Fibroblast of lung (primary cell): Measurements from ENCODE around the gene RPS6KA2. TPM values are rescaled to one million over a fixed set of nuclear protein-coding genes. Genes with fewer than 3 reads are reported as not detected.

Source experiments
- DNase-seq, 2 donors: peaks; one replicate each; pipeline versions ENCODE4 v3.0.0 to v3.0.0-alpha.2; 2010; ENCODE audit warnings: low read depth in 2 of 2
- H2AFZ ChIP-seq: 2 replicates; pipeline ENCODE4 v1.5.1; 2012; ENCODE audit warnings: low read length, control low read depth, inconsistent platforms
- H3K27ac ChIP-seq: 2 replicates; pipeline ENCODE4 v1.5.1; 2011; ENCODE audit warnings: low read length, control low read depth; ENCODE audit not compliant: insufficient read depth
- H3K27me3 ChIP-seq: 2 replicates; pipeline ENCODE4 v1.5.1; 2011; ENCODE audit warnings: mild to moderate bottlenecking, low read length; ENCODE audit not compliant: control insufficient read depth, insufficient read depth
- H3K36me3 ChIP-seq: 2 replicates; pipeline ENCODE4 v1.5.1; 2011; ENCODE audit warnings: low read length; ENCODE audit not compliant: control insufficient read depth, insufficient read depth
- H3K4me1 ChIP-seq: 2 replicates; pipeline ENCODE4 v1.5.1; 2011; ENCODE audit warnings: low read length; ENCODE audit not compliant: control insufficient read depth, insufficient read depth; ENCODE audit errors: extremely low read depth
- H3K4me2 ChIP-seq: 2 replicates; pipeline ENCODE4 v1.5.1; 2011; ENCODE audit warnings: low read length, control low read depth; ENCODE audit not compliant: insufficient read depth; ENCODE audit errors: extremely low read depth
- H3K4me3 ChIP-seq, 4 experiments: fragments of 200-600 bp in 1 of 4; sonication (generic) in 1 of 4; replicated peaks in 1 of 4; 2 replicates each; pipeline ENCODE4 v1.5.1; 2011 to 2016; ENCODE audit warnings: low read length in 4 of 4, low read depth in 3 of 4, mild to moderate bottlenecking in 3 of 4, control low read depth in 2 of 4, inconsistent platforms in 1 of 4, mixed read lengths in 1 of 4; ENCODE audit not compliant: insufficient read depth in 1 of 4; ENCODE audit errors: control extremely low read depth in 1 of 4
- H3K79me2 ChIP-seq: 2 replicates; pipeline ENCODE4 v1.5.1; 2012; ENCODE audit warnings: mild to moderate bottlenecking, low read length, inconsistent platforms; ENCODE audit not compliant: control insufficient read depth, insufficient read depth
- H3K9ac ChIP-seq: 2 replicates; pipeline ENCODE4 v1.5.1; 2011; ENCODE audit warnings: mild to moderate bottlenecking, low read length, control low read depth; ENCODE audit not compliant: insufficient read depth
- H3K9me3 ChIP-seq: 2 replicates; pipeline ENCODE4 v1.5.1; 2012; ENCODE audit warnings: low read depth, low read length; ENCODE audit not compliant: control insufficient read depth, insufficient read depth
- H4K20me1 ChIP-seq: 2 replicates; pipeline ENCODE4 v1.5.1; 2011; ENCODE audit warnings: low read length; ENCODE audit not compliant: control insufficient read depth, insufficient read depth; ENCODE audit errors: extremely low read depth
- CTCF ChIP-seq, 2 donors: IDR thresholded peaks in 1 of 2; conservative IDR thresholded peaks in 1 of 2; 1 replicate in 1 of 2; 2 replicates in 1 of 2; pipeline ENCODE4 v1.5.1; 2011 to 2012; ENCODE audit warnings: low read length in 2 of 2, control low read depth in 1 of 2, inconsistent platforms in 1 of 2, low read depth in 1 of 2, mild to moderate bottlenecking in 1 of 2
- EZH2 ChIP-seq: IDR thresholded peaks from 2 replicates; pipeline ENCODE4 v1.5.1; 2012; ENCODE audit warnings: low read length, control low read depth, mild to moderate bottlenecking; ENCODE audit errors: missing control alignments
- polyA plus RNA-seq, 2 donors: library from polyadenylated mRNA; depleted of rRNA in 1 of 2; stranded (reverse) in 1 of 2; unstranded in 1 of 2; fragments of >200 nt; gene quantifications; 2 replicates each; pipeline ENCODE4 v1.2.1, GENCODE V29; 2011 to 2012; ENCODE audit warnings: missing spikeins in 1 of 2
- total RNA-seq: library from RNA; depleted of rRNA; stranded (reverse); fragments of >200 nt; gene quantifications from 2 replicates; pipeline ENCODE4 v1.2.1, GENCODE V29; 2014

Gene RPS6KA2
- total and polyA plus RNA-seq, 2 donors (not counting 1 experiment from before 2014, with no cell fraction given) = 66.8 to 116 TPM

- TF ChIP-seq CTCF (conservative IDR thresholded peaks at IDR 0.05 in 1 of 2, IDR thresholded peaks at IDR 0.05 in 1 of 2; ENCODE audit: low read depth in 1 of 2, low read length in 2 of 2) (no peak), EZH2 (no peak)
- Histone ChIP-seq H3K36me3 (no peaks in the 10 kb centered on the region), H2AFZ (peak overlapping the region; percentile 90), H3K4me1 (no peaks in the 10 kb centered on the region), H3K9ac (peak overlapping the region; percentile 66), H4K20me1 (no peaks in the 10 kb centered on the region), H3K79me2 (peaks cover 4% of the 10 kb centered on the region), H3K4me3 (peak overlapping the region; percentile 31 to 85 (median 72)), H3K27me3 (no peaks in the 10 kb centered on the region), H3K27ac (peak overlapping the region; percentile 52), H3K9me3 (no peaks in the 10 kb centered on the region), H3K4me2 (peak overlapping the region; percentile 29)
- DNase-seq = no peak
Observed at GRCh38 chr6:166382500-166382932, 244.5 kb downstream of the RPS6KA2 start.

DNA sequence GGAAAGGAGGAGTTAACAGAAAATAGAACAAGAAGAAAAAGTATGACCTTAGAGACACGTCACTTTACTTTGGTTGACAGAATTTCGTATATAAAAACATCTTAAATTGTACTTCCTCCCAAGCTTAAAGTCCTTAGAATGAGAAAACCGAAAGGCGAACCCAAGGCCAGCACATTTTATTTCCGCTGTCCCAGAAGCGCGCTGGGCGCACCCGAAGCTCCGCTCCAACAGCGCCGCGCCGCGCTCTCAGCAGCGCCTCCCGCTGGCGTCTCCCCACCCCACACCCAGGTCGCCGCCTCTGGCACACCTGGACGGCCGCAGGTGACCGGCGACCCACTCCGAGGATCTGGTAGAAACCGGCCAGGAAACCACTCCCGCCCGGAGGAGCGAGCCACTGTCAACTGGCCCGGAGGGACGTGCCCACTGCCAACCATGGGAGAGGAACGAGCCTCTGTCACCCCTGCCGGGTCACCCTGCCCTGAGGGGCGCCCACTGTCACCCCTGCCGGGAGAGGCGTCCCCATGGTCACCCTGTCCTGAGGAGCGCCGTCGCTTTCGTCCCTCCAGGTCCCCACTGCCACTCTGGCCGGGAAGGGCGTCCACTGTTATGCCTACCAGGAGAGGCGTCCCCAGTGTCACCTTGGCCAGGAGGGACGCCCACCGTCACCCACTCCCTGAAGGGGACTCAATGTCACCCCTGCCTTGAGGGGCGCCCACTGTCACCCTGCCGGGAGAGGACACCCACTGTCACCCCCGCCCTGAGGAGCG, 245.1 kb downstream of the RPS6KA2 start:
- Histone ChIP-seq H4K20me1 (no peaks in the 10 kb centered on the region), H3K27me3 (no peaks in the 10 kb centered on the region), H3K27ac (peak overlapping the region; percentile 52), H3K9me3 (no peaks in the 10 kb centered on the region), H3K9ac (peak overlapping the region; percentile 66), H3K79me2 (peaks cover 4% of the 10 kb centered on the region), H3K4me3 (peak overlapping the region; percentile 31 to 85 (median 72)), H3K4me1 (no peaks in the 10 kb centered on the region), H3K36me3 (no peaks in the 10 kb centered on the region), H3K4me2 (peak overlapping the region; percentile 91), H2AFZ (peak overlapping the region; percentile 72)
- TF ChIP-seq EZH2 (no peak), CTCF (conservative IDR thresholded peaks at IDR 0.05 in 1 of 2, IDR thresholded peaks at IDR 0.05 in 1 of 2; ENCODE audit: low read depth in 1 of 2, low read length in 2 of 2) (peak; percentile 51 to 58)
- peak; percentile 44 to 48 for DNase-seq

GRCh38 chr6:166381381-166381732, 245.7 kb downstream of the RPS6KA2 start:
- DNase-seq = no peak
- H3K9ac ChIP-seq = no peak overlapping the region

More at GRCh38 chr6:166381381-166381732, 245.7 kb downstream of the RPS6KA2 start:
- TF ChIP-seq EZH2 (no peak), CTCF (conservative IDR thresholded peaks at IDR 0.05 in 1 of 2, IDR thresholded peaks at IDR 0.05 in 1 of 2; ENCODE audit: low read depth in 1 of 2, low read length in 2 of 2) (no peak)
- Histone ChIP-seq H3K27me3 (no peaks in the 10 kb centered on the region), H2AFZ (peak overlapping the region; percentile 72), H3K4me1 (no peaks in the 10 kb centered on the region), H3K27ac (no peak overlapping the region), H4K20me1 (no peaks in the 10 kb centered on the region), H3K9me3 (no peaks in the 10 kb centered on the region), H3K79me2 (peaks cover 4% of the 10 kb centered on the region), H3K36me3 (no peaks in the 10 kb centered on the region), H3K4me3 (peak overlapping the region; percentile 31 to 85 (median 72)), H3K4me2 (peak overlapping the region; percentile 91)
